Fibroblast of skin of right quadriceps (primary cell): ENCODE data around the gene UQCC2.

Source experiments
- DNase-seq: peaks from one replicate; pipeline ENCODE4 v3.0.0-alpha.2; 2013

UQCC2 gene

GRCh38 chr6:33742837-33743236 lies 31.3 kb upstream of the UQCC2 start:
- no peak for DNase-seq

- DNase-seq: no peak
Measured at GRCh38 chr6:33742092-33742491, 30.6 kb upstream of the UQCC2 start.

GRCh38 chr6:33740794-33741193 lies 29.3 kb upstream of the UQCC2 start:
- no peak for DNase-seq

- DNase-seq: no peak
Measured at GRCh38 chr6:33740204-33740608, 28.7 kb upstream of the UQCC2 start.

- no peak for DNase-seq
Measured at GRCh38 chr6:33739571-33739970, 28.1 kb upstream of the UQCC2 start.

GRCh38 chr6:33738879-33739278 lies 27.4 kb upstream of the UQCC2 start:
- DNase-seq: no peak

- no peak for DNase-seq
Measured at GRCh38 chr6:33738153-33738552, 26.7 kb upstream of the UQCC2 start.

- DNase-seq: no peak
Measured at GRCh38 chr6:33737267-33738026, 25.9 kb upstream of the UQCC2 start.

- DNase-seq: no peak
Measured at GRCh38 chr6:33735216-33735615, 23.7 kb upstream of the UQCC2 start.

- DNase-seq: no peak
Measured at GRCh38 chr6:33733709-33734007, 22.2 kb upstream of the UQCC2 start.

- peak; percentile 16 for DNase-seq
Measured at GRCh38 chr6:33732817-33733708, 21.6 kb upstream of the UQCC2 start.

GRCh38 chr6:33732385-33732784 lies 20.9 kb upstream of the UQCC2 start:
- DNase-seq: no peak

GRCh38 chr6:33731751-33732282 lies 20.3 kb upstream of the UQCC2 start:
- DNase-seq: no peak

GRCh38 chr6:33731035-33731434 lies 19.5 kb upstream of the UQCC2 start:
- DNase-seq: no peak

GRCh38 chr6:33730611-33731010 lies 19.1 kb upstream of the UQCC2 start:
- no peak for DNase-seq

GRCh38 chr6:33729059-33729458 lies 17.6 kb upstream of the UQCC2 start:
- DNase-seq: no peak

- no peak for DNase-seq
Measured at GRCh38 chr6:33728438-33728837, 16.9 kb upstream of the UQCC2 start.

- DNase-seq: no peak
Measured at GRCh38 chr6:33727932-33728331, 16.4 kb upstream of the UQCC2 start.

- DNase-seq: no peak
Measured at GRCh38 chr6:33727126-33727525, 15.6 kb upstream of the UQCC2 start.

- DNase-seq: no peak
Measured at GRCh38 chr6:33726696-33727095, 15.2 kb upstream of the UQCC2 start.

GRCh38 chr6:33725891-33726673 lies 14.6 kb upstream of the UQCC2 start:
- DNase-seq: no peak

GRCh38 chr6:33725222-33725621 lies 13.7 kb upstream of the UQCC2 start:
- DNase-seq: no peak
